ENCODE data around the gene PRKG1.

Gene PRKG1

DNA sequence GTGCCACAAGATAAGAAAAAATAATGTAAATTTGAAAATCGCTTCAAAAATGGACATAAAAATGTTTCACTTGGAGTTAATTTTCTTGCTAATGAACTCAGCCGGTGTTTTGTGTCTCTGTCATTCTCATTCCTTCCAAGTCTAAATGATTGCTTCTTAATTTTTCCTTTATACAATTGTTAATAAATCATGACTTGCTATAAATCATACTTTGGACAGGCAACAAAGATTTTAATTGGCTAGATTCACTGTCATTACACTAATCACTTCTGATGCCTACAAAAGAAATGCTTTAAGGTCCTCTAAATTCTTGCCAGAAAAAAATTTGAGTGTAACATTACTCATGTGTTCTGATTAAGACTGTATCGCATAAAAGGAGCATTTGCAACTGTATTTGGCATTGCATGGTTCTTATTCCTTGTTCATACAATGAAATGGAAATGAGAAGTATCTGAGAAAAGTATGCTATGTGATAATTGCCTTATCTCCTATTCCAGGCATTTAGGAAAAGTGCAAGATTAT, 1000.3 kb downstream of the PRKG1 start:
- Histone ChIP-seq H3K4me3 (replicated peaks; ENCODE audit: insufficient read depth, low read length) (no peak overlapping the region), H3K27me3 (ENCODE audit: insufficient read depth, poor library complexity, severe bottlenecking) (no peaks in the 10 kb centered on the region), H3K27ac (replicated peaks) (no peak overlapping the region)
- no peak for DNase-seq (ENCODE audit: low read depth in 1 of 2, low spot score in 1 of 2)
- no peak for TF ChIP-seq GABPA (IDR thresholded peaks at IDR 0.05; ENCODE audit: low read depth)
- no peak for TF ChIP-seq SPI1 (IDR thresholded peaks at IDR 0.05; ENCODE audit: borderline replicate concordance, low read depth)
- TF ChIP-seq, protein P1, sequence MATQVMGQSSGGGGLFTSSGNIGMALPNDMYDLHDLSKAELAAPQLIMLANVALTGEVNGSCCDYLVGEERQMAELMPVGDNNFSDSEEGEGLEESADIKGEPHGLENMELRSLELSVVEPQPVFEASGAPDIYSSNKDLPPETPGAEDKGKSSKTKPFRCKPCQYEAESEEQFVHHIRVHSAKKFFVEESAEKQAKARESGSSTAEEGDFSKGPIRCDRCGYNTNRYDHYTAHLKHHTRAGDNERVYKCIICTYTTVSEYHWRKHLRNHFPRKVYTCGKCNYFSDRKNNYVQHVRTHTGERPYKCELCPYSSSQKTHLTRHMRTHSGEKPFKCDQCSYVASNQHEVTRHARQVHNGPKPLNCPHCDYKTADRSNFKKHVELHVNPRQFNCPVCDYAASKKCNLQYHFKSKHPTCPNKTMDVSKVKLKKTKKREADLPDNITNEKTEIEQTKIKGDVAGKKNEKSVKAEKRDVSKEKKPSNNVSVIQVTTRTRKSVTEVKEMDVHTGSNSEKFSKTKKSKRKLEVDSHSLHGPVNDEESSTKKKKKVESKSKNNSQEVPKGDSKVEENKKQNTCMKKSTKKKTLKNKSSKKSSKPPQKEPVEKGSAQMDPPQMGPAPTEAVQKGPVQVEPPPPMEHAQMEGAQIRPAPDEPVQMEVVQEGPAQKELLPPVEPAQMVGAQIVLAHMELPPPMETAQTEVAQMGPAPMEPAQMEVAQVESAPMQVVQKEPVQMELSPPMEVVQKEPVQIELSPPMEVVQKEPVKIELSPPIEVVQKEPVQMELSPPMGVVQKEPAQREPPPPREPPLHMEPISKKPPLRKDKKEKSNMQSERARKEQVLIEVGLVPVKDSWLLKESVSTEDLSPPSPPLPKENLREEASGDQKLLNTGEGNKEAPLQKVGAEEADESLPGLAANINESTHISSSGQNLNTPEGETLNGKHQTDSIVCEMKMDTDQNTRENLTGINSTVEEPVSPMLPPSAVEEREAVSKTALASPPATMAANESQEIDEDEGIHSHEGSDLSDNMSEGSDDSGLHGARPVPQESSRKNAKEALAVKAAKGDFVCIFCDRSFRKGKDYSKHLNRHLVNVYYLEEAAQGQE (IDR thresholded peaks at IDR 0.05; ENCODE audit: insufficient replicate concordance, low read depth): no peak
- TF ChIP-seq, protein P2, sequence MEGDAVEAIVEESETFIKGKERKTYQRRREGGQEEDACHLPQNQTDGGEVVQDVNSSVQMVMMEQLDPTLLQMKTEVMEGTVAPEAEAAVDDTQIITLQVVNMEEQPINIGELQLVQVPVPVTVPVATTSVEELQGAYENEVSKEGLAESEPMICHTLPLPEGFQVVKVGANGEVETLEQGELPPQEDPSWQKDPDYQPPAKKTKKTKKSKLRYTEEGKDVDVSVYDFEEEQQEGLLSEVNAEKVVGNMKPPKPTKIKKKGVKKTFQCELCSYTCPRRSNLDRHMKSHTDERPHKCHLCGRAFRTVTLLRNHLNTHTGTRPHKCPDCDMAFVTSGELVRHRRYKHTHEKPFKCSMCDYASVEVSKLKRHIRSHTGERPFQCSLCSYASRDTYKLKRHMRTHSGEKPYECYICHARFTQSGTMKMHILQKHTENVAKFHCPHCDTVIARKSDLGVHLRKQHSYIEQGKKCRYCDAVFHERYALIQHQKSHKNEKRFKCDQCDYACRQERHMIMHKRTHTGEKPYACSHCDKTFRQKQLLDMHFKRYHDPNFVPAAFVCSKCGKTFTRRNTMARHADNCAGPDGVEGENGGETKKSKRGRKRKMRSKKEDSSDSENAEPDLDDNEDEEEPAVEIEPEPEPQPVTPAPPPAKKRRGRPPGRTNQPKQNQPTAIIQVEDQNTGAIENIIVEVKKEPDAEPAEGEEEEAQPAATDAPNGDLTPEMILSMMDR (IDR thresholded peaks at IDR 0.05; ENCODE audit: insufficient read depth, low read length): no peak
- no peak for TF ChIP-seq POLR2AphosphoS5 (IDR thresholded peaks at IDR 0.05; ENCODE audit: low read depth)

DNA sequence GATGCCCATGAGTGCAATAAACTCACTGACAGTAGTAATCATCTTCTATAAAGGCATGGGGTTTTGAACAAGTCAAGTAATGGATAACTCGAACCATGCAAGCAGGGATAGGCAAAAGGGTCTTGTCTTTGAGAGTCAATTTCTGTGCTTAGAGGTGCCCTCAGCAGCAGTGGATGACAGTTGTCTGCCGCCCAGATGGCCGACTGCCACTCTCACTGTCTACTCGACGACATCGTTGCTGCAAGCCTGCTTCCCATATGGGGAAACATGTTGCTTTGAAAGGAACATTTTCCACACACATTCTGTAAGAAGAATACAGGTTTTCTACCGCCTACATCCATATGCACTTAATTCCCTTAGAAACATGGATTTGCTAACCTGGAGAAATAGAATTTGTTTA, 1003.5 kb downstream of the PRKG1 start:
- DNase-seq (ENCODE audit: low read depth in 1 of 2, low spot score in 1 of 2): no peak
- Histone ChIP-seq H3K27me3 (ENCODE audit: insufficient read depth, poor library complexity, severe bottlenecking) (no peaks in the 10 kb centered on the region), H3K4me3 (replicated peaks; ENCODE audit: insufficient read depth, low read length) (no peak overlapping the region), H3K27ac (replicated peaks) (no peak overlapping the region)
- TF ChIP-seq, protein P2 (IDR thresholded peaks at IDR 0.05; ENCODE audit: insufficient read depth, low read length): no peak
- TF ChIP-seq SPI1 (IDR thresholded peaks at IDR 0.05; ENCODE audit: borderline replicate concordance, low read depth) (no peak), GABPA (IDR thresholded peaks at IDR 0.05; ENCODE audit: low read depth) (no peak), POLR2AphosphoS5 (IDR thresholded peaks at IDR 0.05; ENCODE audit: low read depth) (no peak)
- TF ChIP-seq, protein P1 (IDR thresholded peaks at IDR 0.05; ENCODE audit: insufficient replicate concordance, low read depth): no peak

DNA sequence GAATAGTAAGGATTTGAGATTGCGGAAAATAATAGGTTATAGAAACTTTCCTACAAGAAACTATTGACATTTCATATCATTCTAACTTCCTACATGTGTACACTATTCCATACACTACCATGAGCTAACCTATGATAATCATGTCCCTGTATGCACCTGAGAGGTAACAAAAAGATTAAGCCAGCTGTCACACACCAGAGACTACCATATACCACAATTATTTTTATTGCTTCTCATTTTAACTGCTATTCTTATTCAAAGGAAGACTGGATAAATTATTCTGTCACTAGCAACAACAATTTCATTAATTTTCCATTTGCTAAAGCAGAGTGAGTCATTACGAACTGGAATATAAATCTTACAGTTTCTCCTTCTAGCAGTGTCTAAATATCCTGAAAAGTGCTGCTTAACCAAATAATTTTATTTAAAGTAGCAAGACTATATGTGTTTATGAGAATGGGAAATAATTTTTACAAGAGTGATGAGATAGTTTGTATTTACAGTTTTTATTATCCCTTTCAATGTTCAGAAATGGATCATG, 1004.2 kb downstream of the PRKG1 start:
- DNase-seq (ENCODE audit: low read depth in 1 of 2, low spot score in 1 of 2): no peak
- H3K4me3 ChIP-seq (replicated peaks; ENCODE audit: insufficient read depth, low read length): no peak overlapping the region
- H3K27ac ChIP-seq (replicated peaks): no peak overlapping the region
- no peaks in the 10 kb centered on the region for H3K27me3 ChIP-seq (ENCODE audit: insufficient read depth, poor library complexity, severe bottlenecking)
- TF ChIP-seq, protein P2 (IDR thresholded peaks at IDR 0.05; ENCODE audit: insufficient read depth, low read length): no peak
- TF ChIP-seq POLR2AphosphoS5 (IDR thresholded peaks at IDR 0.05; ENCODE audit: low read depth) (no peak), GABPA (IDR thresholded peaks at IDR 0.05; ENCODE audit: low read depth) (no peak), SPI1 (IDR thresholded peaks at IDR 0.05; ENCODE audit: borderline replicate concordance, low read depth) (no peak)
- TF ChIP-seq, protein P1 (IDR thresholded peaks at IDR 0.05; ENCODE audit: insufficient replicate concordance, low read depth): no peak

Data from HL-60 (cell line).